Duodenal mucosa (tissue), 2 donors: Measurements from ENCODE around the gene BICRA.
A peak's percentile ranks its signal among the peaks of the same experiment; 100 is the strongest.
"Not testable (repeated sequence)": the region's sequence is repeated elsewhere in the genome, so short reads cannot be mapped to it uniquely, and the experiment has no call there.

ENCODE experiments used
- H3K27ac ChIP-seq: one replicate; pipeline ENCODE4 v1.7.0; 2013; ENCODE audit warnings: low read depth, low read length
- H3K27me3 ChIP-seq, 2 donors: one replicate each; pipeline ENCODE4 v1.7.0; 2013; ENCODE audit warnings: low read length in 2 of 2, control low read depth in 1 of 2; ENCODE audit not compliant: insufficient read depth in 2 of 2, control insufficient read depth in 1 of 2
- H3K36me3 ChIP-seq, 2 donors: one replicate each; pipeline ENCODE4 v1.7.0; 2013; ENCODE audit warnings: low read length in 2 of 2, control low read depth in 1 of 2; ENCODE audit not compliant: insufficient read depth in 2 of 2, control insufficient read depth in 1 of 2
- H3K4me1 ChIP-seq, 2 donors: one replicate each; pipeline ENCODE4 v1.7.0; 2013; ENCODE audit warnings: low read length in 2 of 2, control low read depth in 1 of 2; ENCODE audit not compliant: insufficient read depth in 2 of 2, control insufficient read depth in 1 of 2
- H3K4me3 ChIP-seq, 2 donors: one replicate each; pipeline ENCODE4 v1.7.0; 2013; ENCODE audit warnings: low read length in 2 of 2, low read depth in 1 of 2
- H3K9ac ChIP-seq, 2 donors: one replicate each; pipeline ENCODE4 v1.7.0; 2013; ENCODE audit warnings: low read length in 2 of 2, low read depth in 1 of 2
- H3K9me3 ChIP-seq, 2 donors: one replicate each; pipeline ENCODE4 v1.7.0; 2013; ENCODE audit warnings: low read length in 2 of 2, control low read depth in 1 of 2; ENCODE audit not compliant: control insufficient read depth in 1 of 2

Gene BICRA

GRCh38 chr19:47582320-47582909 is 26.5 kb upstream of the BICRA start:
- Histone ChIP-seq H3K27ac (no peak overlapping the region), H3K9me3 (peaks cover 8 to 9% of the 10 kb centered on the region in 2 donors), H3K27me3 (no peaks in the 10 kb centered on the region), H3K36me3 (no peaks in the 10 kb centered on the region), H3K9ac (no peak overlapping the region), H3K4me1 (peaks cover 0 to 11% of the 10 kb centered on the region in 2 donors), H3K4me3 (no peak overlapping the region)

DNA sequence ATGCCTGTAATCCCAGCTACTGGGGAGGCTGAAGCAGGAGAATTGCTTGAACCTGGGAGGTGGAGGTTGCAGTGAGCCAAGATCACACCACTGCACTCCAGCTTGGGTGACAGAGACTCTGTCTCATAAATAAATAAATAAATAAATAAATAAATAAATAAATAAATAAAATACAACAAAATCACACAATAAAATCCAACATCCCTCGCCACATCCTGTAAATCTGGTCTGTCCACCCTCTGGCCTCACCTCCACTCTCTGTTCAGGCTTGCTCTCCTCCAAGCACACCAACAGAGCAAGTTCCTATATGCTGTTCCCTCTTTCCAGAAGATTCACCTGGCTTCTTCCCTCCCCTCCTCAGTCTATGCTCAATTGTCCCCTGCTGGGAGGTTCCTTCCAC is 25.8 kb upstream of the BICRA start:
- H3K36me3 ChIP-seq, H3K27me3 ChIP-seq, H3K9ac ChIP-seq, H3K27ac ChIP-seq, H3K9me3 ChIP-seq, H3K4me3 ChIP-seq: not testable (repeated sequence)
- H3K4me1 ChIP-seq = peaks cover 0 to 11% of the 10 kb centered on the region in 2 donors

- no peak overlapping the region for H3K4me3 ChIP-seq
- H3K27ac ChIP-seq = no peak overlapping the region
- H3K9ac ChIP-seq = no peak overlapping the region
- peaks cover 8 to 9% of the 10 kb centered on the region in 2 donors for H3K9me3 ChIP-seq
- H3K4me1 ChIP-seq = peaks cover 0 to under 1% of the 10 kb centered on the region in 2 donors
- H3K36me3 ChIP-seq = no peaks in the 10 kb centered on the region
- no peaks in the 10 kb centered on the region for H3K27me3 ChIP-seq
Measured at GRCh38 chr19:47587295-47587694, 21.6 kb upstream of the BICRA start.

DNA sequence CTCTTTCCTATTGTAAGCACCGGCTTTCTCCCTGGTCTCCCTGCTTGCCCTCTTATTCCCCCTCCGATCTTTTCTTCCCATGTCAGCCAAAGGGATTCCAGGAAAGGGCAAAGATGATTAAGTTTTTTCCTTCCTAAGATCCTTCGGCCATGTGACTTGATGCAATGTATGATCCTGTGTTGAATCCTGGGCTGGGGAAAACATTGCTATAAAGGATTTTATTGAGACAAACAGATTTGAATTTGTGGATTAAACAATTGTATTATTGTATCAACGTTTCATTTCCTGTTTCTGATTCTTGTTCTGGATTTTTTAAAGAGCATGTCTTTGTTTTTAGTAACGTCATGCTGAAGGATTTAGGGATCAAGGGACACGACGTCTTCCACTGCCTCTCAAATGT is 19.1 kb upstream of the BICRA start:
- peaks cover 8 to 9% of the 10 kb centered on the region in 2 donors for H3K9me3 ChIP-seq
- no peaks in the 10 kb centered on the region for H3K27me3 ChIP-seq
- no peaks in the 10 kb centered on the region for H3K4me1 ChIP-seq
- no peak overlapping the region for H3K27ac ChIP-seq
- H3K4me3 ChIP-seq = no peak overlapping the region
- H3K9ac ChIP-seq = no peak overlapping the region
- H3K36me3 ChIP-seq = no peaks in the 10 kb centered on the region

GRCh38 chr19:47593860-47594259 is 15.1 kb upstream of the BICRA start:
- no peaks in the 10 kb centered on the region for H3K27me3 ChIP-seq
- H3K36me3 ChIP-seq = no peaks in the 10 kb centered on the region
- no peak overlapping the region for H3K27ac ChIP-seq
- H3K4me1 ChIP-seq = no peaks in the 10 kb centered on the region
- H3K9ac ChIP-seq = no peak overlapping the region
- no peak overlapping the region for H3K4me3 ChIP-seq
- H3K9me3 ChIP-seq = no peaks in the 10 kb centered on the region

DNA sequence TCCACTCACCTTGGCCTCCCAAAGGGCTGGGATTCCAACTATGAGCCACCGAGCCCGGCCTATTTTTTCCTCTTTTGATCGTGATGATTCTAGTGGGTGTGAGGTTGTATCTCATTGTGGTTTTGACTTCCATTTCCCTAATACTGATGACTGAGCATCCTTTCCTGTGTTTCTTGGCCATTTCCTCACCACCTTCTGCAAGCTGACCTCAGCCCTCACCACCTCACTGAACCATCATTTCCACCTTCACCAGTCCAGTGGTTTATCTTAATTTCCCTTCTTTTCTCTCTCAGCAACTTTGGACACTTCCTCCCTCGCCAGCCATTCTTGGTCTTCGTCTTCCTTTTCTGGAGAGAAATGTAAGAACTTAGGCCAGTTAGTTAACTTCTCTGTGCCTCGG is 13.0 kb upstream of the BICRA start:
- no peak overlapping the region for H3K9ac ChIP-seq
- no peak overlapping the region for H3K27ac ChIP-seq
- H3K4me1 ChIP-seq = peaks cover 0 to 3% of the 10 kb centered on the region in 2 donors
- H3K27me3 ChIP-seq = no peaks in the 10 kb centered on the region
- no peak overlapping the region for H3K4me3 ChIP-seq
- no peaks in the 10 kb centered on the region for H3K9me3 ChIP-seq
- H3K36me3 ChIP-seq = no peaks in the 10 kb centered on the region

DNA sequence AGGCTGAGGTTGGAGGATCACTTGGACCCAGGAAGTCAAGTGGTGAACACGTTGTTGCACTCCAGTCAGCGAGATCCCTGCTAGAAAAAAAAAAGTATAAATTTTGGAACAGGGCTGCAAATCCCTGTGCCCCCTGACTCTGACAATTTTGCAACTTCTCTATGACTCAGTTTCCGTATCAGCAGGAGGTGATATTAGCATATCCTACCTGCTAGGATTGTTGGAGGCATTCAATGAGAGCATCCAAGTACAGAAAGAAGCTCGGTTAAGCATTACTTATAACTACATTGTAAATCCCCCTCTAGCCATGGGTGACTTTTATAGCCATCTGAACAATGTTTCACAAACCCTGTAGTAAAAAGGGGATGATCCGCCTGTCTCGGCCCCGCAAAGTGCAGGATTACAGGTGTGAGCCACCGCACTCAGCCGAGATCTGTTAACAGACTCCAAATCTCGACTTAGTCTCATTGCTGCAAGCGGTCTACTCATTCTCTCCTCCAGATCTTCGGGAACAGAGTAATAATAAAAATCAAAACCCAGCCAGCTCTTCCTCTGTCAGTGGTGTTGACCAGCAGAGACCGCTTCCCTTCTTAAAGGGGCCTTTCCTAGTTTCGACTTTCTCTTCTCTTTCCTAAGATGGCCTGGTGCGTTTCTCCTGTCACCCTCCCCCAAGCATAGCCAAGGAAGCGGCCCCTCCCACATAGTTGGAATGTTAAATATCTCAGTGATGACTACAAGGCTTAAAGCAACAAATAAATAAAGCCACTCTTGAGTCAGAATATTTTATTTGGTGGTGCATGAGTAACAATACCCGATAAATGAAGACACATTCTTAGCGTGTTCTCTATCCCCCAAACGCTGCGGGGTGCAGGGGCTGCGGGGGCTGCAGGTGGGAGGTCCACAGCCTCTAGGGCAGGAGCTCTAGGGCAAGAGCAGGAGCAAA is 10.3 kb upstream of the BICRA start:
- Histone ChIP-seq H3K36me3 (no peaks in the 10 kb centered on the region), H3K4me3 (peak overlapping the region; percentile 32 to 51), H3K9me3 (no peaks in the 10 kb centered on the region), H3K27ac (no peak overlapping the region), H3K9ac (peak overlapping the region; percentile 8 to 32), H3K27me3 (no peaks in the 10 kb centered on the region), H3K4me1 (peaks cover 3 to 4% of the 10 kb centered on the region in 2 donors)

- H3K9ac ChIP-seq = peak overlapping the region; percentile 38 to 44
- not testable (repeated sequence) for H3K27ac ChIP-seq
Measured at GRCh38 chr19:47599671-47600245, 9.2 kb upstream of the BICRA start.

DNA sequence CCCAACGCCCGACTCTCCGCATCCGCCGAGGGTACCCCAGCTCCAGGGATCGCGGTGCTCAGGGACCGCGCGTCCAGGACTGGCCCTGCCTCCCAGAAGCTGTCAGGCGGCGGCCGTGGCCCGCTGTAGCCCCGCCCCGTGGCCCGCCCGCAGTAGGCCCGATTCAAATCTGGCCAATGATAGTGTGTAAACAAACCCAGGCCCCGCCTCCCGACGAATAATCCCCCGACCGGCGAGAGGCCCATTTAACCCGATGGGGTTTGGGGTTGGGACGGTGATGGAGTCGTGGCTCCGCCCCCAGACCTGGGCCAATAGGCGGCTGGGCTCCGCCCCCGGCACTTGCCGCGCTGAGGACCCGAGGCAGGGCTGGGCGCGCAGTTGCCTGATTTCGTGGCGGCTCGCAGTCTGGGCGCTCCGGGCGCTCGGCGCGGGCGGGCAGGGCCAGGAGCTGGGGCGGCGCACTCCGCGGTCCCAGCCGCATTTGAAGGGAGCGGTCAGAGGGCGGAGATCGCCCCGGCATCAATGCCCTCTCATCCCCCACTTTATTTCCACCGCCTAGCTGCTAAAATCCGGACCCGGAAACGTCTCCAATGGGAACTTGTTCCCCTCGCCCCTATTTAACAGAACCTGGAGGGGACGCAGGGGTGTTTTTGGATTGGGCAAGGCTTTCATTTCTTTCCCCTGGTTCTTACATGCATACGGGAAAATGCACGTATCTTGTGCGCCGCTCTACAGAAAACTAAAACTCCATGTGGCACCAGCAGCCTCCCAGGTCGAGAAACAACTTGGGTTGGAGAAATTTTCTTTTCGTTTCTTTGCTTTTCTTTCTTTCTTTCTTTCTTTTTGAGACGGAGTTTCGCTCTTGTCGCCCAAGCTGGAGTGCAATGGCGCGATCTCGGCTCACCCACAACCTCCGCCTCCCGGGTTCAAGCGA is 8.4 kb upstream of the BICRA start:
- Histone ChIP-seq H3K36me3 (no peaks in the 10 kb centered on the region), H3K9me3 (no peaks in the 10 kb centered on the region), H3K27ac (peak overlapping the region; percentile 83), H3K4me3 (peak overlapping the region; percentile 87 to 89), H3K4me1 (peaks cover 3 to 4% of the 10 kb centered on the region in 2 donors), H3K9ac (peak overlapping the region; percentile 68 to 78), H3K27me3 (no peaks in the 10 kb centered on the region)

More at GRCh38 chr19:47599671-47600245, 9.2 kb upstream of the BICRA start:
- not testable (repeated sequence) for H3K4me1 ChIP-seq, H3K9me3 ChIP-seq, H3K36me3 ChIP-seq, H3K27me3 ChIP-seq
- H3K4me3 ChIP-seq = peak overlapping the region; percentile 66 to 68
